Epithelial cell of esophagus (primary cell): Measurements from ENCODE around the gene TRIM34.

Experiments used
- DNase-seq: peaks from one replicate; pipeline ENCODE4 v3.0.0; 2010; ENCODE audit warnings: low read depth
- H3K4me3 ChIP-seq: 2 replicates; pipeline ENCODE4 v1.5.1; 2011; ENCODE audit warnings: mild to moderate bottlenecking, low read length, control low read depth
- TF ChIP-seq, protein P1 (sequence below): IDR thresholded peaks from 2 replicates; pipeline ENCODE4 v1.5.1; 2011; ENCODE audit warnings: low read depth, mild to moderate bottlenecking, low read length, control low read depth, inconsistent platforms; ENCODE audit not compliant: insufficient read depth; ENCODE audit errors: missing control alignments

The TRIM34 gene

DNA sequence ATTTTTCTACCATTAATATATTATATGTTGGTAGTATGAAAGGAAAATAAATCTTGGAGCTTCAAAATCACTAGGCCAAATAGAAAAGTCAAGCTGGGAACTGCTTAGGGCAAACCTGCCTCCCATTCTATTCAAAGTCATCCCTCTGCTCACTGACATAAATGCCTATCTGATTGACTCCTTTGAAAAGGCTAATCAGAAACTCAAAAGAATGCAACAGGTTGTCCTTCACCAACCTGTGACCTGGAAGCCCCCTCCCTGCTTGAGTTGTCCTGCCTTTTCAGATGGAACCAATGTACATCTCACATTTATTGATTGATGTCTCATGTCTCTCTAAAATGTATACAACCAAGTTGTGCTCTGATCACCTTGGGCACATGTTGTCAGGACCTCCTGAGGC is 3.2 kb upstream of the TRIM34 start:
- no peak overlapping the region for H3K4me3 ChIP-seq
- TF ChIP-seq, protein P1, sequence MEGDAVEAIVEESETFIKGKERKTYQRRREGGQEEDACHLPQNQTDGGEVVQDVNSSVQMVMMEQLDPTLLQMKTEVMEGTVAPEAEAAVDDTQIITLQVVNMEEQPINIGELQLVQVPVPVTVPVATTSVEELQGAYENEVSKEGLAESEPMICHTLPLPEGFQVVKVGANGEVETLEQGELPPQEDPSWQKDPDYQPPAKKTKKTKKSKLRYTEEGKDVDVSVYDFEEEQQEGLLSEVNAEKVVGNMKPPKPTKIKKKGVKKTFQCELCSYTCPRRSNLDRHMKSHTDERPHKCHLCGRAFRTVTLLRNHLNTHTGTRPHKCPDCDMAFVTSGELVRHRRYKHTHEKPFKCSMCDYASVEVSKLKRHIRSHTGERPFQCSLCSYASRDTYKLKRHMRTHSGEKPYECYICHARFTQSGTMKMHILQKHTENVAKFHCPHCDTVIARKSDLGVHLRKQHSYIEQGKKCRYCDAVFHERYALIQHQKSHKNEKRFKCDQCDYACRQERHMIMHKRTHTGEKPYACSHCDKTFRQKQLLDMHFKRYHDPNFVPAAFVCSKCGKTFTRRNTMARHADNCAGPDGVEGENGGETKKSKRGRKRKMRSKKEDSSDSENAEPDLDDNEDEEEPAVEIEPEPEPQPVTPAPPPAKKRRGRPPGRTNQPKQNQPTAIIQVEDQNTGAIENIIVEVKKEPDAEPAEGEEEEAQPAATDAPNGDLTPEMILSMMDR = no peak
- no peak for DNase-seq

DNA sequence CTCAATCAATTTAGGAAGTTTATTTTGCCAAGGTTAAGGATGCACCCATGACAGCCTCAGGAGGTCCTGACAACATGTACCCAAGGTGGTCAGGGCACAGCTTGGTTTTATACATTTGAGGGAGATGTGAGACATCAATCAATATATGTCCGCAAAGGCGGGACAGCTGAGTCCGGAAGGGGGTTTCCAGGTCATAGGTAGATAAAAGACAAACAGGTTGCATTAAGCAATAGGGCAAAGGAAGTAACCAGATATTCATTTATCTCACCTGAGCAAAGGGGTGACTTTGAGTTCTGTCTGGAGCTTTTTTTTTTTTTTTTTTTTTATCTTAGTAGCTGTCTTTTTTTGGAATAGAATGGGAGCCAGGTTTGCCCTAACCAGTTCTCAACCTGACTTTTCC is 2.0 kb upstream of the TRIM34 start:
- DNase-seq = no peak
- H3K4me3 ChIP-seq = no peak overlapping the region
- TF ChIP-seq, protein P1 = no peak

DNA sequence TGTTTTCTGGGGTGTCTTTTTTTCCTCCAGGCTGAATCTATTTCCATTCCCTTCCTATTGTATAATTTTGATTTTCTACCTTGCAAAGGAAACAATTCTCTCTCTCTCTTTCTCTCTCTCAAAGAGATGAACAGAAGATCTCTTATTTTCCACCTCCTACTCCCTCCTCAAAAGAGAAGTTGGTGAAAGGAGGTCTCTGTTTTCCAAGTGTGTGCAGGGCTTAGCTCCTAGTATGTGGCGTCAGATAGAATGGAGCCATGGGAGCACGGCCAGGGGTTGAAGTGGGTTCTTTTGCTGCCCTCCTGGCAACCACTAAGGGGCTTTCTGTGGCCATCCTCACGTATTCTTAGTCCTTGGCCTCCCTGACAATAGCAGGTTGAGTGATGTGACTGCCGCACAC is 480 bp downstream of the TRIM34 start:
- TF ChIP-seq, protein P1 = no peak
- DNase-seq = no peak
- H3K4me3 ChIP-seq = peak overlapping the region; percentile 58

DNA sequence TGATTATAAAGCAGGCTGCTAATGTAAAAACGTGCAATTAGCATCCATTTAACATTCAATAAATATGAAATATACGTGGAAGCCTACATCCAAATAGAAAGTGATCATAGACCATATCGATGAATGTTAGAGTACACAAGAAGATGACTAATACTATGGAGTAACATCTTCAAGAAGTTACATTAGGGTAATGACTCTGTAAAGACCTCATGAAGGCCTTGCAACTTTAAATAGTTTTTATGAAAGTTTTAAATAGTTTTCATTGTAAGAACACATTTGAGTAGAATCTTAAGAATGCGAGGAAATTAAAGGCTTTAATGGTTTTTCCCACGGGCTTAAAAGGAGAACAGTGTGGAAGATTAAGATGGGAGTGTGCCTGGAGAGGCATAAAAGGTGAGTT is 1.4 kb downstream of the TRIM34 start:
- DNase-seq = peak; percentile 57
- TF ChIP-seq, protein P1 = no peak
- H3K4me3 ChIP-seq = no peak overlapping the region

DNA sequence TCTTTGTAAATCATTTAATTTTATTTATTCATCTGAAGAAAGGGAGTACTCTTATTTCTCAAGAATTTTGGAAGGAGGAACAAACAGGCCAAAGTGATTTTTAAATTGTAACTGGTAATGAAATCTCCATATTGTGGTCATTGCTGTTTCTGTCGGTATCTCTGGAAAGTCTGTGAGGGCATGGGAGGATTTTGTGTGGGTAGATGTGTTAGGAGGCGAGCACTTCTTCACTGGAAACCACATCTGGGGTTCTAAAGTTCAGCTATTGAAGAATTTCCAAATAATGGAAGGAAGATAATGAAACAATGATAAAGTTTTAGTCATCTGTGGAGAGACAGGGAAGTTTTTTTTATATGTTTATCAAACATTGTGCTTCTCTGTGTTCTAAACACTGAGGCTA is 6.6 kb downstream of the TRIM34 start:
- no peak overlapping the region for H3K4me3 ChIP-seq
- TF ChIP-seq, protein P1 = no peak
- no peak for DNase-seq

DNA sequence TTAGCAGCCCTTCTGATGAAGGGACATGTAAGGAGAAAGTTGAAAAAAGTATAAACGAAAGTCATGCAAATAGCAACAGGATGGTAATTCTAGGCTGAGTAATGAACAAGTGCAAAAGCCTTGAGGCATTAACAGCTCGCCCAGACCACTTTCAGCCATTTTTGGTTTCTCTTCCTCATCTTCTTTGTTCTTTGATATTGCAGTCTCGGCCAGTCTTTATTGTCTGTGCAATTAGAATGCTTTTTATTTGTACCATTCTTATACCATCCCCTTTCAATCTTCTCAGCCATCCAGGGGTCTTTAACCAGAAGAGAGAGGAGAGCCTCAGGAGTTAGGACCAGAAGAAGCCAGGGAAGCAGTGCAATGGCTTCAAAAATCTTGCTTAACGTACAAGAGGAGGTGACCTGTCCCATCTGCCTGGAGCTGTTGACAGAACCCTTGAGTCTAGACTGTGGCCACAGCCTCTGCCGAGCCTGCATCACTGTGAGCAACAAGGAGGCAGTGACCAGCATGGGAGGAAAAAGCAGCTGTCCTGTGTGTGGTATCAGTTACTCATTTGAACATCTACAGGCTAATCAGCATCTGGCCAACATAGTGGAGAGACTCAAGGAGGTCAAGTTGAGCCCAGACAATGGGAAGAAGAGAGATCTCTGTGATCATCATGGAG is 7.3 kb downstream of the TRIM34 start:
- TF ChIP-seq, protein P1 = no peak
- no peak overlapping the region for H3K4me3 ChIP-seq
- DNase-seq = no peak

DNA sequence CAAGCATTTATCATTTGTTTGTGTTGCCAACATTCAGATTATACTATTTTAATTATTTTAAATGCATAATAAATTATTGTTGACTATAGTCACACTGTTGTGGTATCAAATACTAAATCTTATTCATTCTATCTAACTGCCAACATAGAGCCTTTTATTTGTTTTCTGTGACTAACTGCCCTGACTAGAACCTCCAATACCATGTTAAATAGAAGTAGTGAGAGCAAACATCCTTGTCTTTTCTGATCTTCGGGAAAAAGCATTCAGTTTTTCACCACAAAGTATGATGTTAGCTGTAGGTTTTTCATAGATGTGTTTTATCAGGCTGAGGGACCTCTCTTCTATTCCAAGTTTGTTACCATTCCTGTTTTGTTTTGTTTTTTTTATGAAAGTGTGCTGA is 15.2 kb downstream of the TRIM34 start:
- TF ChIP-seq, protein P1 = no peak
- no peak overlapping the region for H3K4me3 ChIP-seq
- DNase-seq = no peak
